GM19238 (cell line): ENCODE data around the gene KAZN.

ENCODE experiments used
- DNase-seq: peaks from one replicate; pipeline ENCODE4 v3.0.0; 2011; ENCODE audit warnings: low spot score; ENCODE audit not compliant: insufficient read length

Gene KAZN

GRCh38 chr1:14929547-14930246 lies 331.2 kb downstream of the KAZN start:
- no peak for DNase-seq

- DNase-seq, result no peak
These were observed 331.9 kb downstream of the KAZN start for GRCh38 chr1:14930247-14930965.

GRCh38 chr1:14932034-14932638 lies 333.7 kb downstream of the KAZN start:
- no peak for DNase-seq

GRCh38 chr1:14934867-14935266 lies 336.4 kb downstream of the KAZN start:
- DNase-seq, result no peak

- DNase-seq, result no peak
These were observed 338.3 kb downstream of the KAZN start for GRCh38 chr1:14936815-14937214.

- DNase-seq, result no peak
These were observed 338.9 kb downstream of the KAZN start for GRCh38 chr1:14937288-14937949.

- no peak for DNase-seq
These were observed 341.2 kb downstream of the KAZN start for GRCh38 chr1:14939527-14940284.

GRCh38 chr1:14940285-14940870 lies 341.9 kb downstream of the KAZN start:
- no peak for DNase-seq

- no peak for DNase-seq
These were observed 343.4 kb downstream of the KAZN start for GRCh38 chr1:14941864-14942263.

- DNase-seq, result no peak
These were observed 346.0 kb downstream of the KAZN start for GRCh38 chr1:14944471-14944985.

- DNase-seq, result no peak
These were observed 346.9 kb downstream of the KAZN start for GRCh38 chr1:14945132-14946010.

GRCh38 chr1:14946011-14946359 lies 347.5 kb downstream of the KAZN start:
- DNase-seq, result no peak

GRCh38 chr1:14946684-14947238 lies 348.3 kb downstream of the KAZN start:
- DNase-seq, result no peak

- no peak for DNase-seq
These were observed 348.9 kb downstream of the KAZN start for GRCh38 chr1:14947421-14947820.

- no peak for DNase-seq
These were observed 349.7 kb downstream of the KAZN start for GRCh38 chr1:14948112-14948652.

- no peak for DNase-seq
These were observed 350.9 kb downstream of the KAZN start for GRCh38 chr1:14949270-14949835.

GRCh38 chr1:14949836-14950713 lies 351.6 kb downstream of the KAZN start:
- DNase-seq, result no peak

- no peak for DNase-seq
These were observed 353.3 kb downstream of the KAZN start for GRCh38 chr1:14951766-14952165.
